Epithelial cell of esophagus (primary cell): ENCODE data around the gene VPS36.
"Not testable (repeated sequence)": the region's sequence is repeated elsewhere in the genome, so short reads cannot be mapped to it uniquely, and the experiment has no call there.

Experiments
- DNase-seq: peaks from one replicate; pipeline ENCODE4 v3.0.0; 2010; ENCODE audit warnings: low read depth
- H3K4me3 ChIP-seq: 2 replicates; pipeline ENCODE4 v1.5.1; 2011; ENCODE audit warnings: mild to moderate bottlenecking, low read length, control low read depth
- CTCF ChIP-seq: IDR thresholded peaks from 2 replicates; pipeline ENCODE4 v1.5.1; 2011; ENCODE audit warnings: low read depth, mild to moderate bottlenecking, low read length, control low read depth, inconsistent platforms; ENCODE audit not compliant: insufficient read depth; ENCODE audit errors: missing control alignments

Gene VPS36

GRCh38 chr13:52414963-52415362 lies 35.5 kb downstream of the VPS36 start:
- DNase-seq: peak; percentile 94
- H3K4me3 ChIP-seq: no peak overlapping the region
- TF ChIP-seq CTCF: no peak

DNA sequence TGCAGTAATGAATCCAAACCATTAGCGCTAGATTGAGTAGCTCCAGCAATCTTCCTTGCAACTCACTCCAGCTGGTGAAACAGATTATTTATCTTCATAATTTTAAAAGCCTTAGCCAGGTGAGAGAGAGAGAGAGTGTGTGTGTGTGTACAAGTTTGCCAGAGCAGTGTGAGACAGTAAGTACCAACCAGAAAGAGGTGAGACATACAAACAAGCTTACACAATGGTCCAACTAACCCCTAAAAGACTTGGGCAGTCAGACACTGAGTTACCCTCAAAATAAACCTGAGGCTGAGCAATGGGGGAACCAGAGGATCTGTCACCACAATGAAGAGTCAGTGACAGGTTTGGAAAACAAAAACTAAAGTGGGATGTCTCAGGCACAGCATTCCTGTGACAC lies 36.4 kb downstream of the VPS36 start:
- DNase-seq: peak; percentile 50
- no peak overlapping the region for H3K4me3 ChIP-seq

GRCh38 chr13:52412128-52412527 lies 38.3 kb downstream of the VPS36 start:
- H3K4me3 ChIP-seq: no peak overlapping the region
- no peak for TF ChIP-seq CTCF
- no peak for DNase-seq

More for the DNA sequence above, 36.4 kb downstream of the VPS36 start:
- TF ChIP-seq CTCF: no peak

- TF ChIP-seq CTCF: no peak
- peak; percentile 99 for DNase-seq
- H3K4me3 ChIP-seq: no peak overlapping the region
Measured at GRCh38 chr13:52411629-52412028, 38.8 kb downstream of the VPS36 start.

- H3K4me3 ChIP-seq, DNase-seq: not testable (repeated sequence)
Measured at GRCh38 chr13:52408071-52408658, 42.3 kb downstream of the VPS36 start.

GRCh38 chr13:52407436-52407835 lies 43.0 kb downstream of the VPS36 start:
- H3K4me3 ChIP-seq, DNase-seq: not testable (repeated sequence)

- H3K4me3 ChIP-seq: peak overlapping the region; percentile 82
- no peak for TF ChIP-seq CTCF
- no peak for DNase-seq
Measured at GRCh38 chr13:52406629-52407028, 43.8 kb downstream of the VPS36 start.

- peak within 1 kb of the TSS; percentile 82 for H3K4me3 ChIP-seq
- DNase-seq: peak; percentile 52
- no peak for TF ChIP-seq CTCF
Measured at GRCh38 chr13:52405767-52406494, 44.5 kb downstream of the VPS36 start, which contains the start of gene THSD1. Gene THSD1, minus strand, starts transcription at chr13:52406172. Its CDS starts 3,572 bp downstream, at chr13:52402600.
